Measurements from ENCODE around the gene FBXL2.
A peak's percentile ranks its signal among the peaks of the same experiment; 100 is the strongest.

Gene FBXL2, protein sequence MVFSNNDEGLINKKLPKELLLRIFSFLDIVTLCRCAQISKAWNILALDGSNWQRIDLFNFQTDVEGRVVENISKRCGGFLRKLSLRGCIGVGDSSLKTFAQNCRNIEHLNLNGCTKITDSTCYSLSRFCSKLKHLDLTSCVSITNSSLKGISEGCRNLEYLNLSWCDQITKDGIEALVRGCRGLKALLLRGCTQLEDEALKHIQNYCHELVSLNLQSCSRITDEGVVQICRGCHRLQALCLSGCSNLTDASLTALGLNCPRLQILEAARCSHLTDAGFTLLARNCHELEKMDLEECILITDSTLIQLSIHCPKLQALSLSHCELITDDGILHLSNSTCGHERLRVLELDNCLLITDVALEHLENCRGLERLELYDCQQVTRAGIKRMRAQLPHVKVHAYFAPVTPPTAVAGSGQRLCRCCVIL

DNA sequence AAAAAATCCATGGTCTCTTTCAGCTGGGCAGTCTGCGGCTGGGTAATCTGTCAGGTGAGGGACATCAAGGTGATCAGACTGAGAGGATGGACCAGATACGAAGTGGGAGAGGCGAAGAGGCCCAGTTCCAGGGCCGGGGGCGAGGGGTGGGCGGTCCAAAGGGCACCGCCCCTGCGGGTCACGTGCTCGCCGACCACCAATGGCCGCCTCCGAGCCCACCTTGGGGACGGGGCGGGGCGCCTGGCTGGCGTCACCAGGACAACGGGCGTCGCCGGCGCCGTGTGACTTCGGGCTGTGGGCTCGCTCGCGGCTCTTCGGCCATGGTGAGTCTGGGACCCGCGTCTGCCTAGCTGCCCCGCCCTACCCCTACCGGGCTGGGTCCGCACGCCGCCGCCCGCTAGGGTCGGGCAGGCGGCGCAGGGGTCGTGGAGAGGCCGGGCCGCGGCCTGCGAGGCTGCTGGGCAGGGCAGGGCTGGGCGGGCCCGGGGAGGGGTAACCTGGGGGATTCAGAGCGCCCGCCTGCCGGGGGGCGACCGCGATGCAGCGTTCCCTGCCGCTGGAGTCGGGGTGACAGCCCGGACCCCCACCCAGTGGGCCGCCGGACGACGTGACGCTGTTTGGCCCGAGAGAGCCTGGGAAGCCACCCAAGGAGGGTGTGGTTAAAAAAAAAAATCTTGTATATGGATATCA is at the start of gene FBXL2:
TSS of gene FBXL2 (plus strand) at position 250 of the 690 bp plus-strand sequence. CDS start at position 321, 71 bp downstream.
- DNase-seq (ENCODE audit: low spot score): peak; percentile 94

DNA sequence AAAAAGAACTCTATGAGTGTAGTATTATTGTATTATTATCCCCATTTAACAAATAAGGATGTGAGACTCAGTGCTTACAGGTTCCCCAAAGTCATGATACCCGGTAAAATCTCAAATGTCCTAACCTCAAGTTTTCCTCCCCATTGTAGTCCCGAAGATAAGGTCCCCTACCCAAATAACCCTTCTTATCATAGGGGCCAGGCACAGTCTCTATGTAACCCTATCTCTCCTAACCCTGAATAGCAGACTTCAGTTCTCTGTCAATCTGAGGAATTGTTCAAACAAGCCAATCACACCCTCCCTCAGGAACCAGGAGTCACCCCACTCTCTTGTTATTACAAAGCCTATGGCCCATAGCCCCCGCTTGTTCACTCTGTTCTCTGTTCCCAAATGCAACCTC is 48.2 kb upstream of the FBXL2 start:
- no peak for DNase-seq (ENCODE audit: low spot score)

DNA sequence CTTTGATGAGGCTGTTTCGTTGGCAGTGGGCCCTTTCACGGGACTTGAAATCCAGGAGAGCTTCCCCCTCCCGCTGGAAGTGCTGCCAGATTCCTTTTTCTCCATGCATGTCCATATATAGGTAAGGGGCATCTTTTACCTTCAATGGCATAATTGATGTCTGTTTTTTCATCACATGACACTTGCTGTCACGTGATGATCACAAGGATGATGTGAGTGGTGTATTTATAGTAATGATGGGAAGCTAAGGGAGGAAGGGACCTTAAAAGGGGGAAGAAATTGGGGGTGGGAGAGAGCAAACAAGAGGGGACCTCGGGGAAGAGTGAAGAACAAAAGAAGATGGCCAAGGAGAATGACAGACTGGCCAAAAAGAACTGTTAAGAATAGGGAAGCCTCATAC is 47.3 kb upstream of the FBXL2 start:
- DNase-seq (ENCODE audit: low spot score): no peak

DNA sequence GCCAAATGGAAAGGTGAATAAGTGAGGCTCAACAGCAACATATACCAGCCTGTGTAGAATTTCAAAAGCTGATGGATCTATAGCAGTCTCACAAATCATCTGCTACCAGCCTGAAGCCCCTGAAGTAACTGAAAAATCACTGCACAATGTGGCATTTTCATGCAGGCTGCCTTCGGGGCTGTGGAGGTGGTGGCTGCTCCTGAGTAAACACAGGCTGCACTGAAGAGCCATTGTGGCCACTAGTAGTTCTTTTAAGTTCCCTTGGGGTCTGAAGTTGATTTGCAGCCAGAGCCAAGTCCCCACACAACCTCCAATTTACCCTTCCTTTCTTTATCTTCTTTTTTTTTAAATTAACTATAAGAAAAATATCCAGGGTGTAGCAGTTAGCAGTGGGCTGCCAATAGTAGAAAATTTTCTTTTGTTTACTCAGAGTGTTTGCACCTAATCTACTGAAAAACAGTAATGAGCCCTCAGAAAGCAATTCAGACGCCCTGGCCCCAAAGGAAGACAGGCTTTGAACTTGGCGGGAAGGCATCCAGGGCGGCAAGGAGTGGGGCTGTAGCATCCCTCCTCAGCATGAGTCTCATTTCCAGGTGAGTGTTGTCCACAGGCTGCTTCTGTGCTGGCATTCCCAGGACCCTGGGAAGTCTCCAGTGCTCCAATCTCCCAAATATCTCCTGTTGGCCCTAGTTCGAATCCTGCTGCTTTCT is 45.3 kb upstream of the FBXL2 start:
- peak; percentile 46 for DNase-seq (ENCODE audit: low spot score)

DNA sequence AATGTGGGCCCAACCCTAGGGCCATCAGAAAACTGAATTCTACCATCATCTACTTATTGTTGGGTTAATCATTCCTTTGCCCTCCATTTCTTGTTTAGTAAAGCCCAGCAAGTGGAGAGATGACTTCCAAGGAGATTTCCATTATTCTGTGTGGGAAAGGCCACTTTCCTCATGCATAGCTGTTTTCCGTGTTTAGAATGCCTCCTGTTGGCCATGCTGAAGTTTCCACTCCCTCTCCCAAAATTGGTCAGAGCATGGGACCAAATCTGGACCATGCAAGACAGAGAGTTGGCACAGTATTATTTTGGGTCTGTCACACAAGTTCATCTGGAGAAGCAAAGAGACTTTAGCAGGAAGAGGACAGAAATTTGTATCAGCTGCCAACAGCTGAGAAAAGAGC is 43.4 kb upstream of the FBXL2 start:
- no peak for DNase-seq (ENCODE audit: low spot score)

DNA sequence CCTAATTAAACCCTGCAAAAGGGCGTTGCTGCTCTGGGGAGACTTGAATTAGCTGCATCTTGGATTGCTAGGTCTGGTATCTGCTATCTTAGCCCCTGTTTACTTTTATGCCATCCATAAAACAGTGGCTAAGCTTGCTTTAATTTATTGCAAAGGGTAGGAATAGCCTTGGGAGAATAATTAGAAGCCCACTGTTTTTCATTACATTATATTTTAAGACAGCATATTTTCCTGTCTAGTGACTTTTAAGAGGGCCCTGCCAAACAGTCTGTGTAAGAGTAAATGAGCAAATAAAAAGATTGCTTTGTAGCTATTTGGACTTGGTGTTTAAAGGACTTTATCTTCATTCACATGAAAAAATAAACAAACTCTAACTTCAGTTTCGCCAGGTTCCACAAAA is 41.2 kb upstream of the FBXL2 start:
- no peak for DNase-seq (ENCODE audit: low spot score)

DNA sequence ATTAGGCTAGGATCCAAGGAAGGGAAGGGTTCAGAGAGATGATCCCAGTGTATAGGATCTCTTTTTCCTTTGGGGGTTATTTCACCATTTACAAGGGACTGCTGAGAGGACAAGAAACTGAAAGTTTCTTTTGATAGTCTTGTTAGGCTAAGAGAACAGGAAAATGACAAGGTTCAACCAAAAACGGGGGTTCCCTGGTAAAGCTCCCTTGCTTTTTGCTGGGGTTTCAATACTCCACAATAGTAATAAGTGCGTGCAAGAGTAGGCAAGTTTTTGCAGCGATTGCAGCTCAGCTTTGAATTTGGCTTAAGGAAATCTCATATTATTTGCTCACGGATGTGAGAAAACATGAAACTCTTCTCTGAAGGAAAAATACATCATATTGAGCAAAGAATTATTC is 39.8 kb upstream of the FBXL2 start:
- DNase-seq (ENCODE audit: low spot score): no peak

DNA sequence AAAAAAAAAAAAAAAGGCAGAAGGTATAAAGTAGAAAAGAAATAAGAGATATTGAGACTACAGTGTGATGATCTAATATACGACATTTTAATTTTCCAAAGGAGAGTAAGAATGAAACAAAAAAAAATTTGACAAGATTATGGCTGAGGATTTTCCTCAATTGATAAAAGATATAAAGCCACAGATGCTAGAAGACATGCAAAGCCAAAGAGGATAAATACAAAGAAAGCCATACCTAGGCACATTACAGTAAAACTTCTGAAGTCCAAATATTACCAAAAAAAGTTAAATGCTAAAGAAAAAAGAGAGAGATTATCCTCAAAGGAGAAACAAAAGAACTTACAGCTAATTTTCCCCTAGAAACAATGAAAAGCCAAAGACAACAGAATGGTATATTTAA is 38.3 kb upstream of the FBXL2 start:
- DNase-seq (ENCODE audit: low spot score): no peak

DNA sequence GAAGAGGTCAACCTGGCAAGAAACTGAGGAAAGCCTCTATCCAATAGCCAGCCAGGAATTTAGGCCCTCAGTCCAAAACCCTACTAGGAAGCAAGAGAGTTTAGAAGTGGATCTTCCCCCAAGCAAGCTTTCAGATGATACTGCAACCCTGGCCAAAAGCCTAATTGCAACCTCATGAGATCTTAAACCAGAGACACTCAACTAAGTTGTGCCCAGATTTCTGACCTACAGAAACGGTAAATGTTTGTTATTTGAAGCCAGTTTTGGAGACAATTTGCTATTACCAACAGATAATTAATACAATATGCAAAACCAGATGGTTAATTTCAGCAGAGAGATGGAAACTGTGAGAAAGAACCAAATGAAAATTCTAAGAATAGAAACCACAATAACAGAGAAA is 37.0 kb upstream of the FBXL2 start:
- DNase-seq (ENCODE audit: low spot score): no peak

DNA sequence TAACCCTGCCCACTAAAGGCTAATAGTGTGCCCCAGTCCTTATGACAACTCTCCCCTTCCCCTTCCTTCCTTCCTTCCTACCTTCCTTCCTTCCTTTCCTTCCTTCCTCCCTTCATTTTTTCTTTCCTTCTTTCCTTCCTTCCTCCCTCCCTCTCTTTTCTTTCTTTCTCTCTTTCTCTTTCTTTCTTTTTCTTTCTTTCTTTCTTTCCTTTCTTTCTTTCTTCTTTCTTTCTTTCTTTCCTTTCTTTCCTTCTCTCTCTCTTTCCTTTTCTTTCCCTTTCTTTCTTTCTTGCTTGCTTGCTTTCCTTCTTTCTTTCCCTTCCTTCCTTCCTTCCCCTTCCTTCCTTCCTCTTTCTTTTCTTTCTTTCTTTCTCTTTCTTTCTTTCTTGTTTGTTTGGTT is 30.5 kb upstream of the FBXL2 start:
- no peak for DNase-seq (ENCODE audit: low spot score)

DNA sequence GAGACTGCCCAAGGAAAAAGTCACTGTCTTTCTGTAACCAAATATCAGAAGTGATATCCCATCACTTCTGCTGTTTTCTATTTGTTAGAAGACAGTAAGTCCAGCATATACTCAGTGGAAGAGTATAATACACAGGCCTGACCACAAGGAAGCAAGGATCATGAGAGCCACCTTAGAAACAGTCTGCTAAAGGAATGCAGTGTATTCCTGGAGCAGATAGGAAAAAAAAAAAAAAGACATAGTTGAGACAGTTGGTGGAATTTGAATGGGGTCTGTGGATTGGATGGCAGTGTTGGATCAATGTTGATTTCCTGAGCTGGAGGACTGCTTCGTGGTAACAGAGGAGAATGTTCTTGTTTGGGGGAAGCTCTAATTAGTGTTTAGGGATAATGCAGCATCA is 26.5 kb upstream of the FBXL2 start:
- no peak for DNase-seq (ENCODE audit: low spot score)

DNA sequence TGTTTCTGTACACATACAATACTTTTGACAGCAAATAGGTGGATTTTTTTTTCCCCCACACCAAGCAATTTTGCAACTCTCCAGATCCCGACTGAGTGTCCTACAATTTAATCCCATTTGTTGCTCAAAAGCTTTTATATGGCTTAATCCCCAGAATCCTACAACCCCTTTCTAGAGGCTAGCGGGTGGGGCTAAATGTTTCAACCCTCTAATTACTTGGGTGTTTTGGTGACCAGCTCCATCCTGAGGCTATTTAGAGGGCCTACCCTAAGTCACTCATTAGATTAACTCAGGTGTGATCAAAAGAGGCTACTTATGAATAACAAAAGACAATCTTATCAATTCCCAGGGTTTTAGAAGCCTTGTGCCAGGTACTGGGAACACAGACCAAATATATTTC is 21.0 kb upstream of the FBXL2 start:
- DNase-seq (ENCODE audit: low spot score): no peak

DNA sequence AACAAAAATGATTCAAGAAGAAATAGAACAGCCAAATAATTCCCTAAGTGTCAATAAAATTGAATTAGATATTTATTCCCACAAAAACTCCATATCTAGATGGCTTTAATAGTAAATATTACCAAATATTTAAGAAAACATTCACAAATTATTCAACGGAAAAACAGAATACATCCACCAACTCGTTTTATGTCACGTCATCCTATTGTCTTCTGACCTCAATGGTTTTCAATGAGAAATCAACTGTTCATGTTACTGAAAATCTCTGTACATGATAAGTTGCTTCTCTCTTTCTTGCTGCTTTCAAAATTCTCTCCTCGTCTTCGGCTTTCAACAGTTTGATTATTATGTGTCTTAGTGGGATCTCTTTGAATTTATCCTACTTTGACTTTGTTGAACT is 17.1 kb upstream of the FBXL2 start:
- DNase-seq (ENCODE audit: low spot score): no peak

DNA sequence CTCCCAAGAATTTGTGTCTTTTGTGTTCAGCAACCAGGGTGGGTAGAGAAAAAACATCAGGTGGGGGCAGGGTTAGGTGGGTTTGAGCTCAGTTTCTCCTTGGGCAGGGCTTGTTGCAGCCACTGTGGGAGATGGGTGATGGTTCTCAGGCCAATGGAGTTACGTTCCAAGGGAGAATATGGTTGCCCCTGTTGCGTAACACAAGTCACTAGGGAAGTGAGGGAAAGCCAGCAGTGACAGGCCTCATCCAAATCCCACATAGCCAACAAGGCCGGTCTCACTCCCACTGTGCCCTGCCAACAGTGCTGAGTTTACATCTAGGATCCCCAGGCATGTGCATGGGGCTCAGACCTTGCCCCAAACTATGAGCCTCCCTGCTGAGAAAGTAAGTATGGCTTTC is 7.9 kb upstream of the FBXL2 start:
- no peak for DNase-seq (ENCODE audit: low spot score)

DNA sequence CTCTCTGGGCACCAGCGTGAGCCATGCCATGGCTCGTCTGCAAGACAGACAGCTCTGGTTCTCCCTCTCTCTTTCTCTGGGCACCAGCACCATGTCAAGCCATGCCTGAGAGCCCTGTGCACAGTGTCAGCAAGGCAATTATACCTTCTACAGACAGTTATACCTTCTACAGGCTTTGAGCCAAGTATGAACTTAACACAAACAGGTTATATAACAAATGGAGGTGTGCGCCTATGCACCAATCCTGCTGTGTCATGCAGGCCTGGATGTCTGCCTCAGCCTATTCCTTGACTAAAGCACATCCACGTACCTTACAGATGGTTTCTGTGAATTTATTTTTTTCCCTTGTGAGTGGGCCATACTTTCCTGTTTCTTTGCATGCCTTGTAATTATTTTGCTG is 5.9 kb upstream of the FBXL2 start:
- DNase-seq (ENCODE audit: low spot score): no peak

DNA sequence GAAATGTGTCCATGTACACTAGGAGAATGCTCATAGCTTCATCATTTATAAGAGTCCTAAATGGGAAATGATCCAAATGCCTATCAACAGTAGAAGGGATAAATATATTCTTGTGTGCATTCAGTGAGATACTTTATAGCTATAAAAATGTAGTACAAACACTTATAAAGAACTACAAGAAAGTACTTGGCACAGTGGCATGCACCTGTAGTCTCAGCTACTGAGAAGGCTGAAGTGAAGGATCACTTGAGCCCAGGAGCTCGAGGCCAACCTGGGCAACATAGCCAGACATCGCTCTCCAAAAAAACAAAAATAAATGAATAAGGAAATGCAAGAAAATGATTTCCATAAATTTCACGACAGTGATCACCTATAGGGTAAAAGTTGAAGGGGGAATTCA is 3.6 kb upstream of the FBXL2 start:
- DNase-seq (ENCODE audit: low spot score): no peak

DNA sequence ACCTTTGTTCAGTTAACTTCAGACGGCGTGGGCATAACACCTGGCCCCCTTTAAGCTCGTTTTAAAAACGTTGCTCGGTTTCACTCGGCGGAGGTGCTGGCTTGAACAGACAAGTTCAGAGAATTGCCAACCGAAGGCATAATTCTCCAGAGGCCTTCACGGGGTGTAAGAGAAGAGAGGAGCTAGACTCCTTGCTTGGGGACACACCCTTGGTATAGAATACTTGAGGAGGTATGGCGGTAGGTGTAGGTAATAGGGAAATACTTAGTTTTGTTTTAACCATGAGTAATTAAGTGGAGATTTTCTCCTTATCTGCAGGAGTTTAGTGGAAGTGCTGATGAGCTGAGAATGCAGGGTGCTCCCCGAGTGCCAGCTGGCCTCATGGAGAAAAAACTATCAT is 921 bp downstream of the FBXL2 start:
- no peak for DNase-seq (ENCODE audit: low spot score)

DNA sequence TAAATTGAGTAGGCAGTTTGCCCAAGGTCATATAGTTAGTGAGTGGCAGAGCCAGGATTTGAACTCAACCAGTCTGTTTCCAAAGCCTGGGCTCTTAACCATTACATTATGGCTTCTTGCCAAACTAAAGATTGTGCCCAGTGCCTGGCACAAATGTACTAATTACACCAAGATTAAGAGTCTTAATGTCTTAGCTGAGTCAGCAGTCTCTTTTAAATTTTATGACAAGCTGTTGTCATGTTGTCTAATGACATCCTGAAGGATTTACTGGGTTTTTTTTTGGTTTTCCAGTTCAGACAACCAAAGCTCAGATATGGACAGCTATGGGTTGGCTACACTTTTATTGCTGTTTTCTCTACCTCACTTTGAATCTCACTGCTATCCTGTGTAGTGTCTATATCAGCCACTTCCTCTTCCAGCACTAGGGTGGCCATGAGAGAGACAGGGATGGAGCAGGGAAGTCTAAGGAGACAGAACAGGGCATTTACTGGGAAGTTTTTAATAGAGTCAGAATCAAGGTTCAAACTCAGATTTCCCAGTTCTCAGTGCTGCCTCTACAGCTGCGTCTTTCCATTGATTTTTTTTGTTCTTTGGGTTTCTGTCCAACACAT is 10.5 kb downstream of the FBXL2 start:
- no peak for DNase-seq (ENCODE audit: low spot score)

DNA sequence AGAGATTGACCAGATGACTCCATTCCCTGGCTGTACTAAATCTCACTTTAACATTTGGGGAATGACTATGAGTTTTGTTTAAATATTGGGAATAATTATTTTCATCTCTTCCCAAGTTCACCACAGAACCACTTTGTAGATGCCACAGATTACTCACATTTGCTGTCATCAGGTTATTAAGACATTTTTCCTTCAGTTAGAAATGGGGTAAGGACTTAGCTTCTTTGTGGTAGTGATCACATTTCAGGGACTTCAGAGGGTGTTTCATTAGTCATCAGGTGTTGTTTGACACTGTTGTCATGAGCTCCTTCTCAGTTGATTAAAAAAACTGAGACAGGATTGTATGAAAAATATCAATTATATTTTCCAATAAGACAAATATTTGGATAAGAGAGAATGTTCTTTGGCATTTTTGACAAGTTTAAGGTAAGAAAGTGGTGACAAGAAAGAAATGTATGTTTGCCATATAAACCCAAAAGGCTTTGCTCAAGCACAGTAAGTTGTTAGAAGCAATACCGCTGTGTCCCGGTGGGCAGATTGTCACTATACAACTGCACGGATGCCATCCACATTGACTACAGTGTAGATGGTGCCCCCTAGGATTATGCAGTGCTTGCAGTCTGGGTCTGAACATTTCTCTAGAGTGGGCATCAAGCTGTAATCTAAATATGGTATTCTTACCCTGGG is 22.3 kb downstream of the FBXL2 start:
- DNase-seq (ENCODE audit: low spot score): no peak

DNA sequence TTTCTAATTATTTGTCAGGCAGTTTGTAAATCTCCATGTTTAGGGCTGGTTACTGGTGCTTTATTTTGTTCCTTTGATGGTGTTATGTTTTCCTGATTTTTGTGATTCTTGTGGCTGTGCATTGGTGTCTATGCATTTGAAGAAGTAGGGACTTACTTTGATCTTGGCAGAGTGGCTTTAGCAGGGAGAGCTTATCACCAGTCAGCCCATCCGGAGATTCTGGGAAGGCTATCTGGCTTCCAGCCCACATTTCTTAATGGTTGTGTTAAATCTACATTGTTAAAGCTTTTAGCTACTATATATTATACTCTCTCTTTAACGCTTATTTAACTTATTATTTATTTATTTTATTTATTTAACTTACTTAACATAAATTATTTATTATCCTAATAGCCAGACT is 35.1 kb downstream of the FBXL2 start:
- DNase-seq (ENCODE audit: low spot score): no peak

DNA sequence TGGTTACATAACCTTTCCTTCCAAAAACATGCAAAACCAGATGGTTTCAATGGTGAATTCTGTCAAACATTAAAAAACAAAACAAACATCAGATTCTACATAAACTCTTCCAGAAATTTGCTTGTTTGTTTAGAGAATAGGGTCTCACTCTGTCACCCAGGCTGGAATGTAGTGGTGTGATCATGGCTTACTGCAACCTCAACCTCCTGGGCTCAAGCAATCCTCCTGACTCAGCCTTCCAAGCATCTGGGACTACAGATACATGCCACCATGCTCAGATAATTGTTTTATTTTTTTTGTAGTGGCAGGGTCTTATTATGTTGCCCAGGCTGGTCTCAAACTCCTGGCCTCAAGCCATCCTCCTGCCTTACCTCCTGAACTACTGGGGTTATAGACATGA is 36.1 kb downstream of the FBXL2 start:
- no peak for DNase-seq (ENCODE audit: low spot score)

DNA sequence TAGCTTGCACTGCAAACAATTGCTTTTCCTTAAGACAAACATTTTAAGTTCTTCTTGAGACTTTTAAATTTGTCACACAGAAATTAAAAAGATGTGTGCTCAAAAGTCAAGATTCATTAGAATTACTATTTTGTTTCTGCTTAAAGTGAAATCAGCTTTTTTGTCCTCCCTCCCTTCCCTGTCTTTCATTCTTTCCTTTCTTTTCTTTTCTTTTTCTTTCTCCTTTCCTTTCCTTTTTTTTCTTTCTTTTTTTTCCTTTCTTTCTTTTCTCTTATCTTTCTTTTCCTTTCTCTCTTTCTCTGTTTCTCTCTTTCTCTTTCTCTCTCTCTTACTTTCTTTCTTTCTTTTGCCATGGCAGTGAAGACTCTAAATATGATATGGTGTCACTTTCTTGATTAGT is 37.8 kb downstream of the FBXL2 start:
- no peak for DNase-seq (ENCODE audit: low spot score)
